C4-2B (cell line): ENCODE data around the gene GLP1R.

Experiments
- ZFX ChIP-seq: fragments of 450-650 bp; IDR thresholded peaks from 2 replicates; pipeline ENCODE4 v1.6.1; 2017
- TF ChIP-seq, protein P1 (sequence below): fragments of 450-650 bp; conservative IDR thresholded peaks from 2 replicates; pipeline ENCODE4 v1.5.1; 2017; ENCODE audit warnings: mild to moderate bottlenecking

DNA sequence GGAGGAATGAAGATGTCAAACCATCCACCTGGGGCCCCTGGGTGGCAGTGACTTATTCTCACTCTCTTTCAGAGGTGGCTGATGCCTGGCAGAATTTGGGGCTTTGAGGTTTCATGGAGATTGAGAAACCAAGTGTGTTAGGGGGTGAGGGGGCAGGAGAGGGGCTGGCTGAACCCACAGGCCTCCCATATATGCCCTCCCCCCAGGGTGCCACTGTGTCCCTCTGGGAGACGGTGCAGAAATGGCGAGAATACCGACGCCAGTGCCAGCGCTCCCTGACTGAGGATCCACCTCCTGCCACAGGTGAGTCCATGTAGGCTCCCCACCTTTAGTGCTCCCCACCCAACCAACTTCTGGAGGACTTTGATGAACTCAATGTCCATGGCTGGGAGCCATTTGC lies 7.6 kb downstream of the GLP1R start:
- TF ChIP-seq, protein P1, sequence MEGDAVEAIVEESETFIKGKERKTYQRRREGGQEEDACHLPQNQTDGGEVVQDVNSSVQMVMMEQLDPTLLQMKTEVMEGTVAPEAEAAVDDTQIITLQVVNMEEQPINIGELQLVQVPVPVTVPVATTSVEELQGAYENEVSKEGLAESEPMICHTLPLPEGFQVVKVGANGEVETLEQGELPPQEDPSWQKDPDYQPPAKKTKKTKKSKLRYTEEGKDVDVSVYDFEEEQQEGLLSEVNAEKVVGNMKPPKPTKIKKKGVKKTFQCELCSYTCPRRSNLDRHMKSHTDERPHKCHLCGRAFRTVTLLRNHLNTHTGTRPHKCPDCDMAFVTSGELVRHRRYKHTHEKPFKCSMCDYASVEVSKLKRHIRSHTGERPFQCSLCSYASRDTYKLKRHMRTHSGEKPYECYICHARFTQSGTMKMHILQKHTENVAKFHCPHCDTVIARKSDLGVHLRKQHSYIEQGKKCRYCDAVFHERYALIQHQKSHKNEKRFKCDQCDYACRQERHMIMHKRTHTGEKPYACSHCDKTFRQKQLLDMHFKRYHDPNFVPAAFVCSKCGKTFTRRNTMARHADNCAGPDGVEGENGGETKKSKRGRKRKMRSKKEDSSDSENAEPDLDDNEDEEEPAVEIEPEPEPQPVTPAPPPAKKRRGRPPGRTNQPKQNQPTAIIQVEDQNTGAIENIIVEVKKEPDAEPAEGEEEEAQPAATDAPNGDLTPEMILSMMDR, result no peak
- TF ChIP-seq ZFX, result no peak
